Fibroblast of lung (primary cell): Measurements from ENCODE around the gene SLC16A1. TPM values are rescaled to one million over a fixed set of nuclear protein-coding genes. Genes with fewer than 3 reads are reported as not detected.

ENCODE experiments used
- DNase-seq, 2 donors: peaks; one replicate each; pipeline versions ENCODE4 v3.0.0 to v3.0.0-alpha.2; 2010; ENCODE audit warnings: low read depth in 2 of 2
- H2AFZ ChIP-seq: 2 replicates; pipeline ENCODE4 v1.5.1; 2012; ENCODE audit warnings: low read length, control low read depth, inconsistent platforms
- H3K27ac ChIP-seq: 2 replicates; pipeline ENCODE4 v1.5.1; 2011; ENCODE audit warnings: low read length, control low read depth; ENCODE audit not compliant: insufficient read depth
- H3K27me3 ChIP-seq: 2 replicates; pipeline ENCODE4 v1.5.1; 2011; ENCODE audit warnings: mild to moderate bottlenecking, low read length; ENCODE audit not compliant: control insufficient read depth, insufficient read depth
- H3K36me3 ChIP-seq: 2 replicates; pipeline ENCODE4 v1.5.1; 2011; ENCODE audit warnings: low read length; ENCODE audit not compliant: control insufficient read depth, insufficient read depth
- H3K4me1 ChIP-seq: 2 replicates; pipeline ENCODE4 v1.5.1; 2011; ENCODE audit warnings: low read length; ENCODE audit not compliant: control insufficient read depth, insufficient read depth; ENCODE audit errors: extremely low read depth
- H3K4me2 ChIP-seq: 2 replicates; pipeline ENCODE4 v1.5.1; 2011; ENCODE audit warnings: low read length, control low read depth; ENCODE audit not compliant: insufficient read depth; ENCODE audit errors: extremely low read depth
- H3K4me3 ChIP-seq, 4 experiments: fragments of 200-600 bp in 1 of 4; sonication (generic) in 1 of 4; replicated peaks in 1 of 4; 2 replicates each; pipeline ENCODE4 v1.5.1; 2011 to 2016; ENCODE audit warnings: low read length in 4 of 4, low read depth in 3 of 4, mild to moderate bottlenecking in 3 of 4, control low read depth in 2 of 4, inconsistent platforms in 1 of 4, mixed read lengths in 1 of 4; ENCODE audit not compliant: insufficient read depth in 1 of 4; ENCODE audit errors: control extremely low read depth in 1 of 4
- H3K79me2 ChIP-seq: 2 replicates; pipeline ENCODE4 v1.5.1; 2012; ENCODE audit warnings: mild to moderate bottlenecking, low read length, inconsistent platforms; ENCODE audit not compliant: control insufficient read depth, insufficient read depth
- H3K9ac ChIP-seq: 2 replicates; pipeline ENCODE4 v1.5.1; 2011; ENCODE audit warnings: mild to moderate bottlenecking, low read length, control low read depth; ENCODE audit not compliant: insufficient read depth
- H3K9me3 ChIP-seq: 2 replicates; pipeline ENCODE4 v1.5.1; 2012; ENCODE audit warnings: low read depth, low read length; ENCODE audit not compliant: control insufficient read depth, insufficient read depth
- H4K20me1 ChIP-seq: 2 replicates; pipeline ENCODE4 v1.5.1; 2011; ENCODE audit warnings: low read length; ENCODE audit not compliant: control insufficient read depth, insufficient read depth; ENCODE audit errors: extremely low read depth
- EZH2 ChIP-seq: IDR thresholded peaks from 2 replicates; pipeline ENCODE4 v1.5.1; 2012; ENCODE audit warnings: low read length, control low read depth, mild to moderate bottlenecking; ENCODE audit errors: missing control alignments
- polyA plus RNA-seq, 2 donors: library from polyadenylated mRNA; depleted of rRNA in 1 of 2; stranded (reverse) in 1 of 2; unstranded in 1 of 2; fragments of >200 nt; gene quantifications; 2 replicates each; pipeline ENCODE4 v1.2.1, GENCODE V29; 2011 to 2012; ENCODE audit warnings: missing spikeins in 1 of 2
- total RNA-seq: library from RNA; depleted of rRNA; stranded (reverse); fragments of >200 nt; gene quantifications from 2 replicates; pipeline ENCODE4 v1.2.1, GENCODE V29; 2014
- TF ChIP-seq, protein P1 (sequence below), 2 donors: IDR thresholded peaks in 1 of 2; conservative IDR thresholded peaks in 1 of 2; 1 replicate in 1 of 2; 2 replicates in 1 of 2; pipeline ENCODE4 v1.5.1; 2011 to 2012; ENCODE audit warnings: low read length in 2 of 2, control low read depth in 1 of 2, inconsistent platforms in 1 of 2, low read depth in 1 of 2, mild to moderate bottlenecking in 1 of 2

The SLC16A1 gene
- total and polyA plus RNA-seq, 2 donors (not counting 1 experiment from before 2014, with no cell fraction given) = 51.3 to 59.1 TPM

GRCh38 chr1:112956544-112957132 is 642 bp upstream of the SLC16A1 start:
- peak overlapping the region; percentile 49 for H2AFZ ChIP-seq

GRCh38 chr1:112954945-112955772 is 837 bp downstream of the SLC16A1 start:
- TF ChIP-seq, protein P1, sequence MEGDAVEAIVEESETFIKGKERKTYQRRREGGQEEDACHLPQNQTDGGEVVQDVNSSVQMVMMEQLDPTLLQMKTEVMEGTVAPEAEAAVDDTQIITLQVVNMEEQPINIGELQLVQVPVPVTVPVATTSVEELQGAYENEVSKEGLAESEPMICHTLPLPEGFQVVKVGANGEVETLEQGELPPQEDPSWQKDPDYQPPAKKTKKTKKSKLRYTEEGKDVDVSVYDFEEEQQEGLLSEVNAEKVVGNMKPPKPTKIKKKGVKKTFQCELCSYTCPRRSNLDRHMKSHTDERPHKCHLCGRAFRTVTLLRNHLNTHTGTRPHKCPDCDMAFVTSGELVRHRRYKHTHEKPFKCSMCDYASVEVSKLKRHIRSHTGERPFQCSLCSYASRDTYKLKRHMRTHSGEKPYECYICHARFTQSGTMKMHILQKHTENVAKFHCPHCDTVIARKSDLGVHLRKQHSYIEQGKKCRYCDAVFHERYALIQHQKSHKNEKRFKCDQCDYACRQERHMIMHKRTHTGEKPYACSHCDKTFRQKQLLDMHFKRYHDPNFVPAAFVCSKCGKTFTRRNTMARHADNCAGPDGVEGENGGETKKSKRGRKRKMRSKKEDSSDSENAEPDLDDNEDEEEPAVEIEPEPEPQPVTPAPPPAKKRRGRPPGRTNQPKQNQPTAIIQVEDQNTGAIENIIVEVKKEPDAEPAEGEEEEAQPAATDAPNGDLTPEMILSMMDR (conservative IDR thresholded peaks at IDR 0.05 in 1 of 2, IDR thresholded peaks at IDR 0.05 in 1 of 2; ENCODE audit: low read depth in 1 of 2, low read length in 2 of 2) = no peak
- no peak for TF ChIP-seq EZH2
- peak overlapping the region; percentile 87 for H3K27ac ChIP-seq
- peak overlapping the region; percentile 95 for H3K4me2 ChIP-seq
- H4K20me1 ChIP-seq = no peaks in the 10 kb centered on the region
- H3K36me3 ChIP-seq = no peaks in the 10 kb centered on the region
- peak overlapping the region; percentile 52 to 89 (median 66) for H3K4me3 ChIP-seq
- peaks cover 74% of the 10 kb centered on the region for H3K79me2 ChIP-seq
- DNase-seq = peak; percentile 64 to 75
- H3K4me1 ChIP-seq = peaks cover 8% of the 10 kb centered on the region
- H3K27me3 ChIP-seq = no peaks in the 10 kb centered on the region
- H2AFZ ChIP-seq = peak overlapping the region; percentile 42
- H3K9ac ChIP-seq = peak overlapping the region; percentile 85
- no peaks in the 10 kb centered on the region for H3K9me3 ChIP-seq

More at GRCh38 chr1:112956544-112957132, 642 bp upstream of the SLC16A1 start:
- H3K79me2 ChIP-seq = peaks cover 66% of the 10 kb centered on the region
- H3K27me3 ChIP-seq = no peaks in the 10 kb centered on the region
- no peaks in the 10 kb centered on the region for H3K9me3 ChIP-seq
- H3K4me2 ChIP-seq = peak overlapping the region; percentile 95
- H3K36me3 ChIP-seq = no peaks in the 10 kb centered on the region
- H3K4me1 ChIP-seq = peaks cover 8% of the 10 kb centered on the region
- peak overlapping the region; percentile 52 to 89 (median 74) for H3K4me3 ChIP-seq
- H3K27ac ChIP-seq = peak overlapping the region; percentile 87
- TF ChIP-seq EZH2 = no peak
- TF ChIP-seq, protein P1 (conservative IDR thresholded peaks at IDR 0.05 in 1 of 2, IDR thresholded peaks at IDR 0.05 in 1 of 2; ENCODE audit: low read depth in 1 of 2, low read length in 2 of 2) = no peak
- H3K9ac ChIP-seq = peak overlapping the region; percentile 85
- no peaks in the 10 kb centered on the region for H4K20me1 ChIP-seq
- no peak for DNase-seq

DNA sequence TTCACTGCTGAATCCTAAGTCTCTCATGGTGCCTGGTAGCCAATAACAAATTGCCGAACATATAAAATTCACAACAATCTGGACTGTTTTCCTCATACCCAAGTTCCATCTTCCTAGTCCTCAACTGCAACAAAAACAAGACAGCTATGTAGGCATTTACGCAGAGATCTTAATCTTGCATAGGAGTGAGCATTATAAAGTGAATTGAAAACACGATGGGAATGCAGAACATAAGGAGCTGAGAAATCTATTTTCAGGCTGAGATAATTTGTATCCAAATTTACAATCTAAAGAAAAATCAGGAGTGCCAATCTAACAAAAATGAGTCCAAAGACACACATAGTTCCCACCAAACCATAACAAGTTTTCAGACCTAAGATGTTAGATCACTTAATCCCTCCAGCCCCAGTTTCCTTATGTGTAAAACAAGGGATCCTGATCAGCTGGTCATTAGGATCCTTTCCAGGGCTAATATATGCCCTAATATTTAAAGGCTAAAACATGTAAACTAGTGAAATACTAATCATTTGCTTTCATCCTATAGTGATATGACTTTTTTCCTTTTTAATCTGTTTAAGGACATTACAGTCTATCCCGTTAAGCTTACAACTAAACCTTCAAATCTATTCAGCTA is 1.9 kb downstream of the SLC16A1 start:
- peak; percentile 15 to 60 for DNase-seq
- TF ChIP-seq, protein P1 (conservative IDR thresholded peaks at IDR 0.05 in 1 of 2, IDR thresholded peaks at IDR 0.05 in 1 of 2; ENCODE audit: low read depth in 1 of 2, low read length in 2 of 2) = no peak
- no peak for TF ChIP-seq EZH2
- no peak overlapping the region for H3K27ac ChIP-seq
- no peaks in the 10 kb centered on the region for H4K20me1 ChIP-seq
- H3K4me2 ChIP-seq = peak overlapping the region; percentile 95
- peak overlapping the region; percentile 52 to 89 (median 66) for H3K4me3 ChIP-seq
- no peak overlapping the region for H2AFZ ChIP-seq
- no peaks in the 10 kb centered on the region for H3K9me3 ChIP-seq
- no peaks in the 10 kb centered on the region for H3K36me3 ChIP-seq
- H3K27me3 ChIP-seq = no peaks in the 10 kb centered on the region
- H3K79me2 ChIP-seq = peaks cover 81% of the 10 kb centered on the region
- peaks cover 8% of the 10 kb centered on the region for H3K4me1 ChIP-seq
- no peak overlapping the region for H3K9ac ChIP-seq
